OCI-LY3 (cell line): ENCODE measurements around the gene C2orf92.

Experiments used
- EZH2phosphoT487 ChIP-seq: fragments of 200-600 bp; shearing (Covaris generic); IDR thresholded peaks from 2 replicates; pipeline ENCODE4 v1.6.1; 2018; ENCODE audit warnings: antibody characterized with exemption, mixed run types, low read depth
- TF ChIP-seq, protein P1 (sequence below): fragments of 200-600, 300-600 bp; sonication (generic); IDR thresholded peaks from 2 replicates; pipeline ENCODE4 v1.5.1; 2014; ENCODE audit warnings: antibody characterized with exemption, low read length, low read depth

DNA sequence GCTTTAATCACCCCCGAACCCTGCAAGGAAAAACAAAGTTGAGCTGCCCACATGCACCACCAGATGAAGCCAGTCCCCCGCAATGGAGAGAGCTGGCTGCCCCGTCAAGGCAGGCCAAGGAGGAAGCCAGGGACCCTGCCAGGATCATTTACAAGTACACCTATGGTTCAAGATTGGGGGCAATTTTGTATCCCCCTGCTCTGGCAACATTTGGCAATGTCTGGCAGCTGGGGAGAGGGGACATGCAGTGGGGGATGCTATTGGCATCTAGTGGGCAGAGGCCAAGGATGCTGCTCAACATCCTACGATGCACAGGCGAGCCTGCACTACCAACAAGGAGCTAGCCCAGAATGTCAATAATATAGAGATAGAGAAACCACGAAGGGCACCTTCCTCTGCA is 7.6 kb upstream of the C2orf92 start:
- TF ChIP-seq, protein P1, sequence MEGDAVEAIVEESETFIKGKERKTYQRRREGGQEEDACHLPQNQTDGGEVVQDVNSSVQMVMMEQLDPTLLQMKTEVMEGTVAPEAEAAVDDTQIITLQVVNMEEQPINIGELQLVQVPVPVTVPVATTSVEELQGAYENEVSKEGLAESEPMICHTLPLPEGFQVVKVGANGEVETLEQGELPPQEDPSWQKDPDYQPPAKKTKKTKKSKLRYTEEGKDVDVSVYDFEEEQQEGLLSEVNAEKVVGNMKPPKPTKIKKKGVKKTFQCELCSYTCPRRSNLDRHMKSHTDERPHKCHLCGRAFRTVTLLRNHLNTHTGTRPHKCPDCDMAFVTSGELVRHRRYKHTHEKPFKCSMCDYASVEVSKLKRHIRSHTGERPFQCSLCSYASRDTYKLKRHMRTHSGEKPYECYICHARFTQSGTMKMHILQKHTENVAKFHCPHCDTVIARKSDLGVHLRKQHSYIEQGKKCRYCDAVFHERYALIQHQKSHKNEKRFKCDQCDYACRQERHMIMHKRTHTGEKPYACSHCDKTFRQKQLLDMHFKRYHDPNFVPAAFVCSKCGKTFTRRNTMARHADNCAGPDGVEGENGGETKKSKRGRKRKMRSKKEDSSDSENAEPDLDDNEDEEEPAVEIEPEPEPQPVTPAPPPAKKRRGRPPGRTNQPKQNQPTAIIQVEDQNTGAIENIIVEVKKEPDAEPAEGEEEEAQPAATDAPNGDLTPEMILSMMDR: no peak
- no peak for TF ChIP-seq EZH2phosphoT487
